ENCODE data around the gene PLAAT2. TPM values are rescaled to one million over a fixed set of nuclear protein-coding genes. Genes with fewer than 3 reads are reported as not detected.

PLAAT2 gene
- total RNA-seq, 4 donors from 2014 or later: 38.7 to 47.9 (median 43.0) TPM; not detected in 1

DNA sequence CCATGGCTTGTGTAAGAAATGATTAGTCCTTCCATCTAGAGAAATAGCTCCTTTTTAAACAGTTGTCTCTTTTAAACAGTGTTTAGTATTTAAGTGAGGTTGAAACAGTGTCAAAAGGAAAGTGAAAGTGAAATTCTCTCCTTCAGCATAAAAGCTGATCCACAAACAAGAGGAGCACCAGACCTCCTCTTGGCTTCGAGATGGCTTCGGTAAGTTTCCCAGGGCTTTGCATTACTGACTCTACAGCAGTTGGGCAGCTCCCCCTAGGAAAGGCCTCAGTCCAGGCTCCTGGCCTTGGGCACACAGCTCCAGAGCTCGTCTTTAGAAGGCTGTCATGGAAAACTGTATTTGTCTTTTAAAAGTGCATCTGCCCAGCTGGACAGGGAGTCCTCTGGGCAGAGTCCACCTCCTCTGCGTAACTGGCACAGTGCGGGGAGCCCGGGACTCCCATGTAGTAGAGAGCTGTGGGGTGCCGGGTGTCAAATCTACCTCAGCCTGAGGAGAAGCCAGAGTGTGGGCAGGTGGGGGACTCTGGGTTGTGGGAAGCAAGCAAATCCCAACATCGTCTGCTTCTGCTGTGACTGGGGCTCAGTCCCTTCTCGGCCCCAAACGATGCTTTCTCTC is 26.4 kb downstream of the PLAAT2 start, which contains the start of gene PLAAT4:
TSS of gene PLAAT4 (plus strand) at position 140 of the 624 bp plus-strand sequence. CDS start at position 201, 61 bp downstream.
- intact Hi-C loops (cut with DNase I; ENCODE audit: low total_unique reads): no loop called here

DNA sequence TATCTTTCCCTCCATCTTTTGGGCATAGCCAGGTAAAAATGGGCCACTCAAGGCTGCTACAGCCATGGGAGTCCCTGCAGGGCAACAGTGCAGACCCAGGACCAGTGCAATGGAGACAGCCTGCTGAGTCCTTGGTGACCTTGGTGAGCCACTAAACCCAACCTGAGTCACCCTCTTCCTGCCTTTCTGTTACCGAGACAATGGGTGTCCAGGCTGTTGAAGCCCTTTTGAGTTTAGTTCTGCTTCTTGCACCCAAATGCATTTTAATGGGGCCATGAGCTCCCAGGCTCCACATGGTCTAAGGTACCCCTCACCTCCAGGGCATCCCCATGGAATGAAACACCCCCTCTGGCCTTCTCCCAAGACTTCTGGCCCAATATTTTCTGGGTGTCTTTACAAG is 27.4 kb downstream of the PLAAT2 start:
- no peak for TF ChIP-seq EP300 (IDR thresholded peaks at IDR 0.05; ENCODE audit: low read depth)
- no peak for TF ChIP-seq POLR2A (IDR thresholded peaks at IDR 0.05)
- TF ChIP-seq POLR2AphosphoS5 (IDR thresholded peaks at IDR 0.05): no peak
- TF ChIP-seq, protein P1, sequence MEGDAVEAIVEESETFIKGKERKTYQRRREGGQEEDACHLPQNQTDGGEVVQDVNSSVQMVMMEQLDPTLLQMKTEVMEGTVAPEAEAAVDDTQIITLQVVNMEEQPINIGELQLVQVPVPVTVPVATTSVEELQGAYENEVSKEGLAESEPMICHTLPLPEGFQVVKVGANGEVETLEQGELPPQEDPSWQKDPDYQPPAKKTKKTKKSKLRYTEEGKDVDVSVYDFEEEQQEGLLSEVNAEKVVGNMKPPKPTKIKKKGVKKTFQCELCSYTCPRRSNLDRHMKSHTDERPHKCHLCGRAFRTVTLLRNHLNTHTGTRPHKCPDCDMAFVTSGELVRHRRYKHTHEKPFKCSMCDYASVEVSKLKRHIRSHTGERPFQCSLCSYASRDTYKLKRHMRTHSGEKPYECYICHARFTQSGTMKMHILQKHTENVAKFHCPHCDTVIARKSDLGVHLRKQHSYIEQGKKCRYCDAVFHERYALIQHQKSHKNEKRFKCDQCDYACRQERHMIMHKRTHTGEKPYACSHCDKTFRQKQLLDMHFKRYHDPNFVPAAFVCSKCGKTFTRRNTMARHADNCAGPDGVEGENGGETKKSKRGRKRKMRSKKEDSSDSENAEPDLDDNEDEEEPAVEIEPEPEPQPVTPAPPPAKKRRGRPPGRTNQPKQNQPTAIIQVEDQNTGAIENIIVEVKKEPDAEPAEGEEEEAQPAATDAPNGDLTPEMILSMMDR (IDR thresholded peaks at IDR 0.05): no peak
- DNase-seq: no peak
- Histone ChIP-seq H3K36me3 (no peaks in the 10 kb centered on the region), H3K4me1 (peaks cover 20 to 54% (median 27%) of the 10 kb centered on the region in 4 donors), H3K9me3 (no peaks in the 10 kb centered on the region), H3K27ac (peak overlapping the region; percentile 83 to 90 (median 86)), H3K4me3 (no peak overlapping the region), H3K27me3 (no peaks in the 10 kb centered on the region)
- in situ Hi-C loops (cut with MboI; ENCODE audit: low pct_ligation_motif_present in 1 of 4, low pct_unique_long_range_greater_than_20kb in 1 of 4, low sequenced_read_pairs in 3 of 4) (no loop called here), intact Hi-C loops (cut with DNase I; ENCODE audit: low total_unique reads) (no loop called here)
- 60 to 80% methylated on average over 1 of the region's 1 CpG for WGBS, 2 donors (ENCODE audit: low coverage in 1 of 2)

More for the DNA sequence above, 26.4 kb downstream of the PLAAT2 start, which contains the start of gene PLAAT4:
- TF ChIP-seq, protein P1 (IDR thresholded peaks at IDR 0.05): no peak
- TF ChIP-seq POLR2AphosphoS5 (IDR thresholded peaks at IDR 0.05) (peak in 2 of 3 donors; percentile 55 to 74), EP300 (IDR thresholded peaks at IDR 0.05; ENCODE audit: low read depth) (no peak), POLR2A (IDR thresholded peaks at IDR 0.05) (peak; percentile 36)
- in situ Hi-C loops (cut with MboI; ENCODE audit: low pct_ligation_motif_present in 1 of 4, low pct_unique_long_range_greater_than_20kb in 1 of 4, low sequenced_read_pairs in 3 of 4): no loop called here
- H3K9me3 ChIP-seq: no peaks in the 10 kb centered on the region
- WGBS, 2 donors (ENCODE audit: low coverage in 1 of 2): 20% methylated on average over 10 of the region's 10 CpGs; no CpG with 5 or more reads in 1 of the 2 donors
- no peaks in the 10 kb centered on the region for H3K27me3 ChIP-seq
- peak within 1 kb of the TSS; percentile 16 to 58 (median 32) for H3K4me3 ChIP-seq
- H3K4me1 ChIP-seq: peaks cover 20 to 50% (median 27%) of the 10 kb centered on the region in 4 donors
- DNase-seq: peak; percentile 41
- H3K27ac ChIP-seq: peak within 1 kb of the TSS; percentile 83 to 90 (median 86)
- no peaks in the 10 kb centered on the region for H3K36me3 ChIP-seq

DNA sequence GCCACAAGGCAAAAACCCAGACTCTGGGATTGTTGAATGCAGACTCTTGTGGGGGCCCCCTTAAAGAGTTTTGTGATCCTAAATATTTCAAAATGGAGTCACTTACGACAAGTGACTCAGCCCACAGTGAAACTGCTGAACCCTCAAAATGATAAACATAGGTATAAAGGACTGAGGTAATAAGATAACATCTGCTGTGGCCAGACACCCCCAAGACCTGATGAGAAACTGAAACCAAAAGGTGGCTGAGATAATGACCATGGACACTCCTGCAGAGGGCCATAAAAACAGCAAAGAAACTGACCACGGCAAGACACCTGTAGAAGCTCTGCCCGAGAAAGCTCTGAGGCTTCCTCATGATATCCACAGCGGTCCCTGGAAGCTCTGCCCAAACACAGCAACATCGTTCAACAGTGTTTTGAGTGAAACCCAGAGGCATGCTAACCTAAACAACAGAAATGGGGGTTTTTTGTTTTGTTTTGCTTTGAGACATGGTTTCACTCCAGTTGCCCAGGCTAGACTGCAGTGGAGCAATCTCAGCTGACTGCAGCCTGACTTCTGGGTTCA is 28.2 kb downstream of the PLAAT2 start:
- intact Hi-C loops (cut with DNase I; ENCODE audit: low total_unique reads): no loop called here
- TF ChIP-seq, protein P1 (IDR thresholded peaks at IDR 0.05): no peak
- no peak for TF ChIP-seq POLR2A (IDR thresholded peaks at IDR 0.05)
- H3K4me1 ChIP-seq: peaks cover 20 to 54% (median 27%) of the 10 kb centered on the region in 4 donors
- WGBS, 2 donors (ENCODE audit: low coverage in 1 of 2): 69 to 92% methylated on average over 2 to 5 of the region's 5 CpGs
- H3K36me3 ChIP-seq: no peaks in the 10 kb centered on the region
- in situ Hi-C loops (cut with MboI; ENCODE audit: low pct_ligation_motif_present in 1 of 4, low pct_unique_long_range_greater_than_20kb in 1 of 4, low sequenced_read_pairs in 3 of 4): no loop called here
- peak overlapping the region; percentile 83 to 90 (median 86) for H3K27ac ChIP-seq
- no peaks in the 10 kb centered on the region for H3K27me3 ChIP-seq
- DNase-seq: no peak
- no peaks in the 10 kb centered on the region for H3K9me3 ChIP-seq
- H3K4me3 ChIP-seq: no peak overlapping the region

DNA sequence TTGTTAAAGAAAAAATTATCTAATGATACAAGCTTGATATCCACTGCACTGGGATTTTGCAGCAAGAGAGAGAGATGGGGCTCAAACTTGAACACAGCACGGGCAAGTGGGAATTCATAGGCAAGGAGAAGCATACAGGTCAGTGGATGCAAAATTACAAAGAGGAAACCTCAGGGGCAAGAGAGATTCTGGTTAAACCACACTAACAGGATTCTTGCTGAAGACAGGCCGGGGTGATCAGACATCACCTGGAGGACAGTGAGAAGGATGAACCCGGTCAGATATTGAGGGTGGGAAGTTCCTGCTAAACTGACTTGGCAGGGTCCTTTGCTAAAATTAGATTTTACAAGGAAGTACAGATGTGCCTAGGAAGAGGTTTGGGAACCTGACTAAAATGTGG is 29.1 kb downstream of the PLAAT2 start:
- Histone ChIP-seq H3K4me1 (peaks cover 20 to 52% (median 27%) of the 10 kb centered on the region in 4 donors), H3K9me3 (no peaks in the 10 kb centered on the region), H3K36me3 (no peaks in the 10 kb centered on the region), H3K27ac (peak overlapping the region in 1 of 4 donors; percentile 88), H3K27me3 (no peaks in the 10 kb centered on the region), H3K4me3 (no peak overlapping the region)
- 72 to 76% methylated on average over 3 of the region's 3 CpGs for WGBS, 2 donors (ENCODE audit: low coverage in 1 of 2)
- in situ Hi-C loops (cut with MboI; ENCODE audit: low pct_ligation_motif_present in 1 of 4, low pct_unique_long_range_greater_than_20kb in 1 of 4, low sequenced_read_pairs in 3 of 4) (no loop called here), intact Hi-C loops (cut with DNase I; ENCODE audit: low total_unique reads) (no loop called here)
- no peak for DNase-seq
- TF ChIP-seq EP300 (IDR thresholded peaks at IDR 0.05; ENCODE audit: low read depth) (no peak), POLR2A (IDR thresholded peaks at IDR 0.05) (no peak), POLR2AphosphoS5 (IDR thresholded peaks at IDR 0.05) (no peak)
- TF ChIP-seq, protein P1 (IDR thresholded peaks at IDR 0.05): no peak
